A549 (cell line): Measurements from ENCODE around the gene CLTCL1. TPM values are rescaled to one million over a fixed set of nuclear protein-coding genes. Genes with fewer than 3 reads are reported as not detected.
"Not testable (repeated sequence)": the region's sequence is repeated elsewhere in the genome, so short reads cannot be mapped to it uniquely, and the experiment has no call there.

ENCODE experiments used
- ATAC-seq, 2 experiments: fragments of 200-7000 bp in 1 of 2; fragments of >200 bp in 1 of 2; cut with Nextera tagmentation in 1 of 2; cut with Tn5 transposase in 1 of 2; 3 replicates each; pipeline versions ENCODE4 v1.8.0 to v1.9.1; 2018 to 2020; ENCODE audit warnings: mild to moderate bottlenecking in 1 of 2, moderate library complexity in 1 of 2
- CTCF ChIA-PET: fragments of 300-600 bp; sonication (Branson Sonifier 250); formaldehyde crosslinking; extraction: SDS; loops from one replicate; lab custom pipeline; 2021; ENCODE audit warnings: antibody characterized with exemption, inconsistent platforms; lab: Yijun Ruan, JAX
- POLR2A ChIA-PET: fragments of 350-600 bp; formaldehyde crosslinking; extraction: SDS; loops from one replicate; lab custom pipeline; 2021; ENCODE audit warnings: antibody characterized with exemption, inconsistent platforms; lab: Yijun Ruan, JAX
- DNase-seq, 2 experiments: peaks; one replicate each; pipeline versions ENCODE4 v3.0.0 to v3.0.0-alpha.2; 2011 to 2016; ENCODE audit warnings: low read depth in 1 of 2, low spot score in 1 of 2
- FAIRE-seq: peaks from 2 replicates; lab custom pipeline; 2011; peaks lifted over from hg19 to GRCh38; lab: Jason Lieb, UNC
- H3K27ac ChIP-seq, 2 experiments: fragments of >200 bp; sonication (Bioruptor Twin); formaldehyde crosslinking; 3 replicates each; pipeline ENCODE4 v1.5.1; 2016 to 2017
- H3K4me1 ChIP-seq: fragments of >200 bp; sonication (Bioruptor Twin); formaldehyde crosslinking; 3 replicates; pipeline ENCODE4 v1.6.1; 2016
- H3K4me2 ChIP-seq: fragments of >200 bp; sonication (Bioruptor Twin); formaldehyde crosslinking; 3 replicates; pipeline ENCODE4 v1.6.1; 2016
- H3K4me3 ChIP-seq: fragments of >200 bp; sonication (Bioruptor Twin); formaldehyde crosslinking; 3 replicates; pipeline ENCODE4 v1.5.1; 2016
- H3K9me3 ChIP-seq: fragments of >200 bp; sonication (Bioruptor Twin); formaldehyde crosslinking; 3 replicates; pipeline ENCODE4 v1.6.1; 2016
- CEBPB ChIP-seq, 2 experiments: fragments of >200 bp in 1 of 2; sonication (Bioruptor Twin) in 1 of 2; formaldehyde crosslinking in 1 of 2; IDR thresholded peaks; 2 replicates each; pipeline ENCODE4 v1.6.1; 2012 to 2016
- EHF ChIP-seq: fragments of 250-450 bp; sonication (Bioruptor Pico); IDR thresholded peaks from 2 replicates; pipeline ENCODE4 v1.5.0; 2020; ENCODE audit warnings: mild to moderate bottlenecking
- EP300 ChIP-seq, 2 experiments: fragments of >200 bp; sonication (Bioruptor Twin); formaldehyde crosslinking; IDR thresholded peaks; 2 replicates in 1 of 2; 3 replicates in 1 of 2; pipeline ENCODE4 v1.6.1; 2016 to 2017
- ESRRA ChIP-seq: fragments of 150-350 bp; IDR thresholded peaks from 2 replicates; pipeline ENCODE4 v1.6.1; 2014; ENCODE audit warnings: mild to moderate bottlenecking, low read length, borderline replicate concordance
- FOSL2 ChIP-seq, 2 experiments: fragments of 450-650 bp in 1 of 2; fragments of >200 bp in 1 of 2; sonication (Bioruptor Twin) in 1 of 2; formaldehyde crosslinking; IDR thresholded peaks; 2 replicates each; pipeline versions ENCODE4 v1.5.0 to v1.6.1; 2016 to 2020; ENCODE audit warnings: mild to moderate bottlenecking in 1 of 2, moderate library complexity in 1 of 2
- GATA3 ChIP-seq: IDR thresholded peaks from 2 replicates; pipeline ENCODE4 v1.6.1; 2012; ENCODE audit warnings: borderline replicate concordance
- JUNB ChIP-seq: fragments of >200 bp; sonication (Bioruptor Twin); formaldehyde crosslinking; IDR thresholded peaks from 2 replicates; pipeline ENCODE4 v1.6.1; 2016
- KDM1A ChIP-seq: fragments of 200-600 bp; sonication (generic); IDR thresholded peaks from 2 replicates; pipeline ENCODE4 v1.6.1; 2016; ENCODE audit warnings: low read depth, mild to moderate bottlenecking
- NR3C1 ChIP-seq: fragments of >200 bp; sonication (Bioruptor Twin); formaldehyde crosslinking; IDR thresholded peaks from 3 replicates; pipeline ENCODE4 v1.6.1; 2017
- RFX5 ChIP-seq: fragments of 450-650 bp; IDR thresholded peaks from 2 replicates; pipeline ENCODE4 v1.7.1; 2014; ENCODE audit warnings: antibody characterized with exemption, mild to moderate bottlenecking, moderate library complexity
- SREBF2 ChIP-seq: fragments of 450-650 bp; IDR thresholded peaks from 2 replicates; pipeline ENCODE4 v1.6.1; 2014; ENCODE audit warnings: mild to moderate bottlenecking, moderate library complexity
- TFCP2L1 ChIP-seq: fragments of 250-450 bp; sonication (Bioruptor Pico); IDR thresholded peaks from 2 replicates; pipeline ENCODE4 v1.5.0; 2021; ENCODE audit warnings: mild to moderate bottlenecking
- ZFP36 ChIP-seq: fragments of 450-650 bp; IDR thresholded peaks from 2 replicates; pipeline ENCODE4 v1.6.1; 2014; ENCODE audit warnings: borderline replicate concordance; ENCODE audit not compliant: partially characterized antibody
- WGBS: methylation state at CpG from one replicate; pipeline ENCODE4 v1.1.6; 2017; ENCODE audit errors: missing lambda C conversion rate; 5-methylcytosine and 5-hydroxymethylcytosine counted together
- polyA plus RNA-seq, 4 experiments: library from polyadenylated mRNA; depleted of rRNA in 3 of 4; stranded (reverse); fragments of >200 nt; fragmentation: RNase III in 1 of 4; extraction: RNeasy Plus Mini Kit Qiagen cat#74134 plus additional on column Dnase treatment in 1 of 4; gene quantifications; 2 replicates in 3 of 4; 3 replicates in 1 of 4; pipeline ENCODE4 v1.2.3, GENCODE V29; 2011 to 2017
- TF ChIP-seq, protein P1 (sequence below): IDR thresholded peaks from 2 replicates; pipeline ENCODE4 v1.6.1; 2012; ENCODE audit warnings: low read depth, borderline replicate concordance
- TF ChIP-seq, protein P2 (sequence below): fragments of 200-600 bp; sonication (generic); IDR thresholded peaks from 2 replicates; pipeline ENCODE4 v1.6.1; 2016; ENCODE audit warnings: antibody characterized with exemption, mild to moderate bottlenecking, moderate library complexity

CLTCL1 gene
- polyA plus RNA-seq, 2 of the 4 experiments (the other 2 are of a cell fraction): 8.6 to 10.6 TPM

DNA sequence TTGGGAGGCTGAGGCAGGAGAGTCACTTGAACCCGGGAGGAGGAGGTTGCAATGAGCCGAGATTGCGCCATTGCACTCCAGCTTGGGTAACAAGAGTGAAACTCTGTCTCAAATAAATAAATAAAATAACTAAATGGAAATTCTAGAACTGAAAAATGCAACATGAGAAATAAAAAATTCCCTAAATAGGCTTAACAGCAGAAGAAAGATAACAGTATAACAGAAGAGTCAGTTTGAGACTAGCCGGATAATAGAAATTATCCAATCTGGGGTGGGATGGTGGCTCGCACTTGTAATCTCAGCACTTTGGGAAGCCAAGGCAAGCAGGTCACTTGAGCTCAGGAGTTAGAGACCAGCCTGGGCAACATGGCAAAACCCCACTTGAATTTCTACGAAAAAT lies 127.1 kb downstream of the CLTCL1 start:
- no peak for DNase-seq
- 63% methylated on average over 6 of the region's 6 CpGs for WGBS
- TF ChIP-seq EHF (CRISPR knock-in tag): no peak
- no peak for TF ChIP-seq FOSL2 (IDR thresholded peaks at IDR 0.05)
- no peak for TF ChIP-seq FOSL2 (CRISPR knock-in tag; IDR thresholded peaks at IDR 0.05)
- ChIA-PET POLR2A (no interaction called here), CTCF (no interaction called here)
- ATAC-seq: no peak
- no peak for FAIRE-seq
- Histone ChIP-seq H3K4me2 (no peak overlapping the region), H3K9me3 (peaks cover 2% of the 10 kb centered on the region; the same call in 1 of the 3 replicates), H3K4me3 (no peak overlapping the region), H3K27ac (no peak overlapping the region), H3K4me1 (no peaks in the 10 kb centered on the region)

DNA sequence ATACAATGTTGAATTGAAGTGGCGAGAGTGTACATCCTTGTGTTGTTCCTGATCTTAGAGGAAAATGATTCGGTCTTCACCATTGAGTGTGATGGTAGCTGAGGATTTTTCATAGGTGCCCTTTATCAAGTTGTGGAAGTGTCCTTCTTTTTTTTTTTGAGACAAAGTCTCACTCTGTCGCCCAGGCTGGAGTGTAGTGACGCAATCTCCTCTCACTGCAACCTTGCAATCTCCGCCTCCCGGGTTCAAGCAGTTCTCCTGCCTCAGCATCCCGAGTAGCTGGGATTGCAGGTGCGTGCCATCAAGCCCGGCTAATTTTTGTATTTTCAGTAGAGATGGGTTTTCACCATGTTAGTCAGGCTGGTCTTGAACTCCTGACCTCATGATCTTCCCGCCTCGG lies 132.9 kb downstream of the CLTCL1 start:
- CTCF ChIA-PET: interaction anchor here (1.2 to 2.1 kb wide), 2 partner anchors 8 to 14 kb away, joined by 4 to 12 read pairs; partner anchors contain the start of gene ESS2
- POLR2A ChIA-PET, H3K4me1 ChIP-seq, H3K4me3 ChIP-seq, H3K4me2 ChIP-seq, H3K27ac ChIP-seq, DNase-seq, H3K9me3 ChIP-seq, ATAC-seq, FAIRE-seq: not testable (repeated sequence)
- 80% methylated on average over 11 of the region's 11 CpGs for WGBS

DNA sequence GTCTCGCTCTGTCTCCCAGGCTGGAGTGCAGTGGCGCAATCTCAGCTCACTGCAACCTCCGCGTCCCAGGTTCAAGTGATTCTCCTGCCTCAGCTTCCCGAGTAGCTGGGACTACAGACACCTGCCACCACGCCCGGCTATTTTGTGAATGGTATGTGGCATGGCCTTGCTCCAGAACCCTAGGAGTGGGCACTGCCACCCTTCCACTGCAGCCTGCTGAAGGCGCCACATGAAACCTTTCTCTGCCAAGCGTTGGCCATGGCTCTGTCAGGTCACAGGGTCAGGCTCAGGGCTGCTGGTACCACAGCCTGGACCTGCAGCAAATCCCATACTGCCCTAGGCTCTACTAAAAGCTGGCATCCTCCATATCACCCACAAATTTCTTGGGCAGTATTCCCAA lies 135.4 kb downstream of the CLTCL1 start:
- H3K4me2 ChIP-seq, H3K4me1 ChIP-seq, DNase-seq, FAIRE-seq, ATAC-seq, H3K9me3 ChIP-seq, POLR2A ChIA-PET, H3K27ac ChIP-seq, H3K4me3 ChIP-seq: not testable (repeated sequence)
- WGBS: 74% methylated on average over 5 of the region's 9 CpGs
- CTCF ChIA-PET: interaction anchor here (1.2 to 4.9 kb wide), 2 partner anchors 9 to 12 kb away, joined by 4 to 27 read pairs; partner anchors contain the start of gene ESS2

DNA sequence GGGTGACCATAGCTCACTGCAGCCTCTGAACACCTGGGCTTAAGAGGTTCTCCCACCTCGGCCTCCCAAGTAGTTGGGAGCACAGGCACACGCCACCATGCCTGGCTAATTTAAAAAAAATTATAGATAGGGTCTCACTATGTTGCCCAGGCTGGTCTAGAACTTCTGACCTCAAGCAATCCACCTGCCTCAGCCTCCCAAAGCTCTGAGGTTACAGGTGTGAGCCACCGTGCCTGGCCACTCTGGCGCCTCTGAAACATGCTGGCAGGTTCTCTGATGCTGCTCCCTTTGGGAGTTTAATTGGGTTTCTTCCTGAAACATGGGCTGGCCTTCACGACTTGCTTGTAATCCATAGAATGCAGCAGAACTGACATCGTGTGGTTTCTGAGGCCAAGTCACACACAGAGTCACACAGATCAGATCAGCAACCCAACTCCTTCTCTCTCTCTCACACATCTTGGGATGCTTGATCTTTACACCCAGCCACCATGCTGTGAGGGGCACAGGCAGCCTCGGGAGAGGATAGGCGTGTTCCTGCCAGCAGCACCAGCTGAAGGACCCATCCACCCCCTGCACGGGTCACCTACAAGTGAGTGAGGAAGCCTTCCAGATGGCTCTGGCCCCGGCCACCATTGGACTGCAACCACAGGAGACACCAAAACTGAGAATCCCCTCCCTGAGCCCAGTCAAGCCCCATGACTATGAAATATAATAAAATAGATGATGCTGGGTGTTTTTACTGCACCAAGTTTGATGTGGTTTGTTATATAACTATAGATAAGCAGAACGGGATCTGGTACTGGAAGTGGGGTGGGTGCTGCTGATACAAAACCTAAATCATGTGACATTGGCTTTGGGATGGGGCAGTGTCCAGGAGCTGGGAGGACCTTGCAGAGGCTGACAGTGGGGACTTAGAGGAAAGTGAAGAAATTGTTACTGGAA lies 138.3 kb downstream of the CLTCL1 start:
- no peak overlapping the region for H3K27ac ChIP-seq
- CTCF ChIA-PET: interaction anchor here (4.9 kb wide), 1 partner anchor 9 kb away, joined by 27 read pairs; the partner anchor contains the start of gene ESS2
- FAIRE-seq: no peak
- ATAC-seq: no peak
- TF ChIP-seq GATA3 (no peak), ZFP36 (no peak), SREBF2 (no peak), JUNB (no peak), TFCP2L1 (CRISPR knock-in tag) (no peak), CEBPB (IDR thresholded peaks at IDR 0.05) (no peak), KDM1A (no peak), RFX5 (no peak), ESRRA (no peak), EP300 (IDR thresholded peaks at IDR 0.05) (no peak), NR3C1 (no peak)
- TF ChIP-seq, protein P1, sequence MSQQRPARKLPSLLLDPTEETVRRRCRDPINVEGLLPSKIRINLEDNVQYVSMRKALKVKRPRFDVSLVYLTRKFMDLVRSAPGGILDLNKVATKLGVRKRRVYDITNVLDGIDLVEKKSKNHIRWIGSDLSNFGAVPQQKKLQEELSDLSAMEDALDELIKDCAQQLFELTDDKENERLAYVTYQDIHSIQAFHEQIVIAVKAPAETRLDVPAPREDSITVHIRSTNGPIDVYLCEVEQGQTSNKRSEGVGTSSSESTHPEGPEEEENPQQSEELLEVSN: no peak
- TF ChIP-seq, protein P2, sequence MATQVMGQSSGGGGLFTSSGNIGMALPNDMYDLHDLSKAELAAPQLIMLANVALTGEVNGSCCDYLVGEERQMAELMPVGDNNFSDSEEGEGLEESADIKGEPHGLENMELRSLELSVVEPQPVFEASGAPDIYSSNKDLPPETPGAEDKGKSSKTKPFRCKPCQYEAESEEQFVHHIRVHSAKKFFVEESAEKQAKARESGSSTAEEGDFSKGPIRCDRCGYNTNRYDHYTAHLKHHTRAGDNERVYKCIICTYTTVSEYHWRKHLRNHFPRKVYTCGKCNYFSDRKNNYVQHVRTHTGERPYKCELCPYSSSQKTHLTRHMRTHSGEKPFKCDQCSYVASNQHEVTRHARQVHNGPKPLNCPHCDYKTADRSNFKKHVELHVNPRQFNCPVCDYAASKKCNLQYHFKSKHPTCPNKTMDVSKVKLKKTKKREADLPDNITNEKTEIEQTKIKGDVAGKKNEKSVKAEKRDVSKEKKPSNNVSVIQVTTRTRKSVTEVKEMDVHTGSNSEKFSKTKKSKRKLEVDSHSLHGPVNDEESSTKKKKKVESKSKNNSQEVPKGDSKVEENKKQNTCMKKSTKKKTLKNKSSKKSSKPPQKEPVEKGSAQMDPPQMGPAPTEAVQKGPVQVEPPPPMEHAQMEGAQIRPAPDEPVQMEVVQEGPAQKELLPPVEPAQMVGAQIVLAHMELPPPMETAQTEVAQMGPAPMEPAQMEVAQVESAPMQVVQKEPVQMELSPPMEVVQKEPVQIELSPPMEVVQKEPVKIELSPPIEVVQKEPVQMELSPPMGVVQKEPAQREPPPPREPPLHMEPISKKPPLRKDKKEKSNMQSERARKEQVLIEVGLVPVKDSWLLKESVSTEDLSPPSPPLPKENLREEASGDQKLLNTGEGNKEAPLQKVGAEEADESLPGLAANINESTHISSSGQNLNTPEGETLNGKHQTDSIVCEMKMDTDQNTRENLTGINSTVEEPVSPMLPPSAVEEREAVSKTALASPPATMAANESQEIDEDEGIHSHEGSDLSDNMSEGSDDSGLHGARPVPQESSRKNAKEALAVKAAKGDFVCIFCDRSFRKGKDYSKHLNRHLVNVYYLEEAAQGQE: no peak
- H3K9me3 ChIP-seq: no peaks in the 10 kb centered on the region
- POLR2A ChIA-PET: interaction anchor here (0.6 kb wide), 1 partner anchor 14 kb away, joined by 3 read pairs; no protein-coding TSS in a partner anchor
- H3K4me1 ChIP-seq: no peaks in the 10 kb centered on the region
- H3K4me2 ChIP-seq: no peak overlapping the region
- H3K4me3 ChIP-seq: no peak overlapping the region
- no peak for DNase-seq
- 25% methylated on average over 7 of the region's 11 CpGs for WGBS
